Chondrocyte (in vitro differentiated cells): ENCODE data around the gene CPZ. TPM values are rescaled to one million over a fixed set of nuclear protein-coding genes. Genes with fewer than 3 reads are reported as not detected.

ENCODE experiments used
- DNase-seq: peaks from one replicate; pipeline ENCODE4 v3.0.0; 2021; ENCODE audit warnings: mixed read lengths, low spot score
- H3K27ac Mint-ChIP-seq: one replicate; pipeline ENCODE4 v1.8.0; 2021; ENCODE audit warnings: mild to moderate bottlenecking, moderate library complexity, mixed read lengths; ENCODE audit not compliant: unreplicated experiment
- H3K27me3 Mint-ChIP-seq: 2 replicates; pipeline ENCODE4 v1.8.0; 2021; ENCODE audit warnings: low read depth, mixed read lengths
- H3K36me3 Mint-ChIP-seq: 2 replicates; pipeline ENCODE4 v1.8.0; 2021; ENCODE audit warnings: low read depth, mixed read lengths
- H3K4me1 Mint-ChIP-seq: 2 replicates; pipeline ENCODE4 v1.8.0; 2021; ENCODE audit warnings: low read depth, mild to moderate bottlenecking, mixed read lengths
- H3K4me3 Mint-ChIP-seq: one replicate; pipeline ENCODE4 v1.8.0; 2021; ENCODE audit warnings: mild to moderate bottlenecking, moderate library complexity, mixed read lengths; ENCODE audit not compliant: unreplicated experiment
- H3K9me3 Mint-ChIP-seq: 2 replicates; pipeline ENCODE4 v1.8.0; 2021; ENCODE audit warnings: low read depth, mixed read lengths
- CTCF ChIP-seq: fragments of 200-600 bp; sonication (generic); IDR thresholded peaks from 2 replicates; pipeline ENCODE4 v1.5.0; 2021; ENCODE audit warnings: antibody characterized with exemption, mild to moderate bottlenecking, moderate library complexity
- total RNA-seq: library from RNA; stranded (reverse); gene quantifications from 3 replicates; pipeline ENCODE4 v1.2.1, GENCODE V29; 2021

CPZ gene
- total RNA-seq, 1 donor from 2014 or later, result 9.5 TPM

GRCh38 chr4:8556341-8557150 is 36.0 kb upstream of the CPZ start:
- H3K4me3 Mint-ChIP-seq, result no peak overlapping the region
- H3K27ac Mint-ChIP-seq, result no peak overlapping the region
- TF ChIP-seq CTCF, result no peak

GRCh38 chr4:8557151-8558076 is 35.2 kb upstream of the CPZ start:
- Mint-ChIP-seq H3K9me3 (no peaks in the 10 kb centered on the region), H3K4me3 (no peak overlapping the region), H3K27ac (no peak overlapping the region), H3K36me3 (peaks cover 1% of the 10 kb centered on the region), H3K4me1 (peaks cover 5% of the 10 kb centered on the region), H3K27me3 (no peaks in the 10 kb centered on the region)
- TF ChIP-seq CTCF, result no peak
- no peak for DNase-seq

More at GRCh38 chr4:8556341-8557150, 36.0 kb upstream of the CPZ start:
- H3K27me3 Mint-ChIP-seq, result no peaks in the 10 kb centered on the region
- H3K36me3 Mint-ChIP-seq, result peaks cover 1% of the 10 kb centered on the region
- H3K4me1 Mint-ChIP-seq, result peaks cover 5% of the 10 kb centered on the region
- no peak for DNase-seq
- H3K9me3 Mint-ChIP-seq, result no peaks in the 10 kb centered on the region

GRCh38 chr4:8558080-8558960 is 34.2 kb upstream of the CPZ start:
- Mint-ChIP-seq H3K27ac (no peak overlapping the region), H3K4me3 (no peak overlapping the region), H3K9me3 (no peaks in the 10 kb centered on the region), H3K4me1 (peaks cover 5% of the 10 kb centered on the region), H3K36me3 (no peaks in the 10 kb centered on the region), H3K27me3 (no peaks in the 10 kb centered on the region)
- no peak for DNase-seq
- TF ChIP-seq CTCF, result no peak

GRCh38 chr4:8559011-8559410 is 33.6 kb upstream of the CPZ start:
- Mint-ChIP-seq H3K27me3 (no peaks in the 10 kb centered on the region), H3K4me1 (peaks cover 5% of the 10 kb centered on the region)
- DNase-seq, result no peak

More at GRCh38 chr4:8559011-8559410, 33.6 kb upstream of the CPZ start:
- H3K27ac Mint-ChIP-seq, result no peak overlapping the region
- TF ChIP-seq CTCF, result no peak
- no peaks in the 10 kb centered on the region for H3K9me3 Mint-ChIP-seq
- H3K4me3 Mint-ChIP-seq, result no peak overlapping the region
- H3K36me3 Mint-ChIP-seq, result no peaks in the 10 kb centered on the region
